HG02588 (cell line): ENCODE results near the gene SMURF2.
"Not testable (repeated sequence)": the region's sequence is repeated elsewhere in the genome, so short reads cannot be mapped to it uniquely, and the experiment has no call there.

Source experiments
- ATAC-seq: cut with Tn5 transposase; IDR thresholded peaks from one replicate; pipeline ENCODE4 v1.9.1; 2021; ENCODE audit warnings: mild to moderate bottlenecking, moderate library complexity; ENCODE audit not compliant: unreplicated experiment

Gene SMURF2

GRCh38 chr17:64599187-64599676 is 62.9 kb downstream of the SMURF2 start:
- ATAC-seq: peak; percentile 92

DNA sequence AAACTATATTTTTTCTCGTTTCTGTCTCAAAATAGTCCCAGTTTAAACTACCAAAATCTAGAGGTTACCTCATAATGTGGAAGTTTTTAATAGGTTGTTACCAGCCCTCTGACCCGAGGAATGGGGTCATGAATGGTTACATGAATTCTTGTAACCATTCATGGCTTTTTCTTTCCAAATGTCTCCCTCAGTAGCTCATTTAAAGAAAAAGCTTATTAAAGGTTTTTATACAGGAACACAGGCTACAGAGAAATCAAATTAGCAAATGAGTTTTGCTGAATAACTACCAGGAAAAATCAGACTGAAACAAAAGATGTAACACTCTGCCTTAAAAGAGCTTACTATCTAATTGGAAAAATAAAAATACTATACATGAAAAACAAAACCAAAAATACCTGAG is 63.4 kb downstream of the SMURF2 start:
- no peak for ATAC-seq

DNA sequence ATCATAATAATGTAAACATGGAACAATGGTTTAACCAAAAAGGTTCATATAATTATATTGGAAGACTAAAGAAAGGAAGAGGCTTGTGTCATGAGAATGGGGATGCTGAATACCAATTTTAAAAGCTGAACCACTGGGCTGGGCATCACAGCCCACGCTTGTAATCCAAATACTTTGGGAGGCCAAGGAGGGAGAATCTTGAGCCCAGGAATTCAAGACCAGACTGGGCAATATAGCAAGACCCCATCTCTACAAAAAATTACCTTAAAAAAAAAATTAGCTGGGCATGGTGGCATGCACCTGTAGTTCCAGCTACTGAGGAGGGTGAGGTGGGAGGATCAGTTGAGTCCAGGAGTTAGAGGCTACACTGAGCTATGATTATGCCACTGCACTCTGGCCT is 65.1 kb downstream of the SMURF2 start:
- ATAC-seq: no peak

DNA sequence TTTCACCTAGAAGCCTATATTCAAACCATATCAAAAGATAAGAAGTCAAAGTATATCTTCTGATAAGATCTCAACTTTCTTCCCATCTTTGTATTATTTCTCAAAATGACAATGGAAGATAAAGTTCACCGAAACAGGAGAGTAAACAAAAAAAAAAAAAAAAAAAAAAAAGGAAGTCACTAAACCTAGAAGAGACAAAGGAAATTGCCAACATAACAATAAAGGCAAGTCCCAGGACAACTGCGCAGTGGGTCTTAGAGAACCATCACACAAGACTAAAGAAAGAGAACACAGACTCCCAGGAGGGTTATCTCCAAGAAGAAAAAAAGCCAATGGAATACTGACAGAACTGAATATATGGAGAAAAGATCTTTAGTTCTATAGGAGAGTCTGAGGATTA is 65.7 kb downstream of the SMURF2 start:
- ATAC-seq: no peak

DNA sequence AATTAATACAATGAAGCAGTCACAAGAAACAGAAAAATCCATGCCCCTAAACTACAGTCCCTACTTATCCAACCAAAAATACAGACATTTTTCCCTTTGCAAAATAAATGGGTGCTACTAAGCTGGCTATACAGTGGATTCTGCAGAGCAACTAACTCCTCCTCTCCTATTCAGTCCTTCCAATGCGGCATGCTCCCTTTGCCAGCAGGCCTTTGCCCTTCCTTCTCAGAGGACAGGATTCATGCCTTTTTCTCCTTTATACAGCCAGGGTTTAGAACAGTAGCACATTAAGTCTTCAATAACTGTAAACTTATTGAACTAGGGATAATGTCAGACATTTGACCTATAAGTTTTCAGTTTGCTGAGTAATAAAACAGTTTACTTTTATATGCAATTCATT is 70.2 kb downstream of the SMURF2 start:
- ATAC-seq: no peak

GRCh38 chr17:64585146-64585545 is 77.0 kb downstream of the SMURF2 start:
- ATAC-seq: no peak

GRCh38 chr17:64583038-64583437 is 79.1 kb downstream of the SMURF2 start:
- no peak for ATAC-seq

GRCh38 chr17:64580384-64581315 is 81.5 kb downstream of the SMURF2 start:
- ATAC-seq: no peak

DNA sequence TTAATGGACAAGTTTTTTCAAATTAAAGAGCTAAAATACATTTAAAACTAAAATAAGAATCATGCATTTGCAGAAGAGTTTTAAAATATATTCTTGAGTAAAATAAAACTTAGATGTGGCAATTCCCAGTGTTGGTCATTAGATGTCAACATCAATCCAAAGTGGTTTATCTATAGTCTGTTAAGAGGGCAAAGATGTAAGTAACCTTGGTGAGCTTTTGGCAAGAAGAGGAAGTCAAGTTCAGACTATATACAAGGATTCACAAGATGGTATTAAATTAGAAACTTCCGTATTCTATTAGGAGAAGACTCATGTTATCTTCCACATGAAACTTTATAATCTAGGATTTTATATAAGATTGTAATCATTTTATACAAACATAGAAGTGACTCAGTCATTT is 82.2 kb downstream of the SMURF2 start:
- ATAC-seq: no peak

- not testable (repeated sequence) for ATAC-seq
Observed at GRCh38 chr17:64577025-64577424, 85.1 kb downstream of the SMURF2 start.

GRCh38 chr17:64575431-64575830 is 86.7 kb downstream of the SMURF2 start:
- no peak for ATAC-seq

GRCh38 chr17:64574646-64575045 is 87.5 kb downstream of the SMURF2 start:
- ATAC-seq: no peak

DNA sequence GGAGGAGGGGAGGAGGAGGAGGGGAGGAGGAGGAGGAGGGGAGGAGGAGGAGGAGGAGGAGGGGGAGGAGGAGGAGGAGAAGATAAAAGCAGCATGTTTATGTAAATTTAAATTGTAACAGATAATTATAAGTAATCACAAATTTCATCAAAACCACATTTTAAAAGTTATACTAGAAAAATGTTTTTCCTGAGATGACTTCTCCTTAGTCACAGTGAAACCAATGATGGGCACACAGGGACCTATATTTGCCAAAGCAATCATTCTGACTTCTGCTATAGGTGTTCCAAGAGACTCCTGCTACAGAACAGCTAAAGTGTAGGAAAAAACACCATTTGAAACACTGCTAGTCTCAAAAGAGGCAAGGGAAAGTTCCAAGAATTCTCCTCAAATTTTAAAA is 88.9 kb downstream of the SMURF2 start:
- no peak for ATAC-seq

DNA sequence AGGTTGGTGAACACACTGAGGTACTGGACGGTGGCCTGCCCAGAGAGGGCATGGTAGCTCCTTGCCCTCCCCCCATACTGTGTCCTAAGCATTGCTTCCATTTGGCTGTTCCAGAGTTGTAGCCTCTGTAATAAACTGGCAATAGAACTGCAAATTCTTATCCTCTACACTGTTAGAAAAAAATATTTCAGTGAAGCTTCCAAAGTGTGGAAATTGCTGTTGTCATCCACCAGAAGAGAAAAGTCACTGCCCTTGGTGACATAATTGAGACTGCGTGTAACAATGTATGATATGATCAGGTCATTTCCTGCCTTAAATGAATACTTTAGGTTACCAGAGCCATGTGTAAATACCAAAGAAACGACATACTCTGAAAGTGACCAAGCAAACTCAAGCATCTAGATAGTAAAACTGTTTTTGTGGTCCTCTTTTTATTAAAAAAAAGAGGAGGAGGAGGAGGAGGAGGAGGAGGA is 89.4 kb downstream of the SMURF2 start:
- no peak for ATAC-seq

GRCh38 chr17:64571746-64572145 is 90.4 kb downstream of the SMURF2 start:
- ATAC-seq: no peak

GRCh38 chr17:64565563-64565962 is 96.5 kb downstream of the SMURF2 start:
- no peak for ATAC-seq

- no peak for ATAC-seq
Observed at GRCh38 chr17:64564098-64564497, 98.0 kb downstream of the SMURF2 start.

DNA sequence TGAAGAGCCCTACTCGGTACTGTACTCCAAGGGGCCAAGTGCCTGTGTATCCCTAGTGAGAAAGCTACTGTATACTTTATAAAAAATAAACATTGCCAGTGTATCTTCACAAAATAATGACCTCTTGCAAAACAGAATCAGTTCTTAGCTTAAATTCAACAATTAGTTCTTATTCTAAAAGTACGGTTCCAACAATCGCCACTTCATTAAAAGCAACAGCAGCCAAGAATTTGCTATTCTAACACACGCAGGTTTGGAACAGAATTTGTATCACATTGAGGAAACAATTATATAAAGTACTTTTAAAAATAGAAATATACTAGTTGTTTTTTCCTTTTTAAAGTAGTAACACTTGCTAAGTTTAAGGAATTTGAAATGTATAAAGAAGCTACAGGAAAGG is 106.8 kb downstream of the SMURF2 start:
- ATAC-seq: no peak

GRCh38 chr17:64554028-64554637 is 108.0 kb downstream of the SMURF2 start:
- no peak for ATAC-seq

DNA sequence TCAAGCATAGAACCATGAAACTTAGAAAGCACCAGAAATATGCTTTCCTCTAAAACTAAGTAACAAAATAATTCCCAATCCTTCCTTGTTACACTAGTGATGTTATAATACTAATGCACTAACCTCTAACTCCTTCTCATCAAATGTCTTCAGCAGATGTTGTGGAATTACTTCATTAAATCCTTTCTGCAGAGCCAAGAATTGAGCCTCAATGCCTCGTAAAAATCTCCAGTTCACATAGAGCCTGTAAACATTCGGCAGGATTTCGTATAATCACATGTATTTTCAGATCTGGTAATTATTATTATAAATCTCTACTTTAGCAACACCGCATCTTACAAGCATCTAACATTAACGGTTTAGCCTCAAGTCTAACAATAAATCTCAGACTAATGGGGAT is 110.6 kb downstream of the SMURF2 start:
- no peak for ATAC-seq

- ATAC-seq: no peak
Observed at GRCh38 chr17:64547319-64547718, 114.8 kb downstream of the SMURF2 start.

DNA sequence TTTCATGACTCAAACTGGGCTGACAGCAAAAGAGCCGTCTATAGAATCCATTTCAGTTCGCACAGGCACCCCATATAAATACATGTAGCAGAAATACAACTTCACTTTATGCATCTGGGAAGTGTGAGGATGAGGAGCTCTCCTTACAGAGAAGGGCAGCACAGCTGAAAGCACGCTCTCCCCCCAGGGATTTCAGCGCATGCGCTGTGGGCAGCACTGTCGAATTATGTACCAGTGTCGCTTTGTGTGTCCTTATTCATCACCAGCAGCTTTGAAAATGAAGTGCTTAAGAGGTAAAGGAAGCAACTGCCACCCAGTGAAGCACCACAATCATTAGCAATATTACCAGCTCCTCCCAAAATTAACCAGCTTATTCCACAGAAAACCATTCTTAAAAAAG is 115.4 kb downstream of the SMURF2 start:
- no peak for ATAC-seq
